ENCODE data around the gene TTYH3.

Gene TTYH3

GRCh38 chr7:2641406-2642393 lies 9.9 kb downstream of the TTYH3 start:
- TF ChIP-seq CTCF (IDR thresholded peaks at IDR 0.05), result no peak
- no peak for TF ChIP-seq ZFX (IDR thresholded peaks at IDR 0.05; ENCODE audit: borderline replicate concordance)
- no peak overlapping the region for H3K27ac ChIP-seq

- peak; percentile 86 for TF ChIP-seq CTCF (IDR thresholded peaks at IDR 0.05)
- TF ChIP-seq ZFX (IDR thresholded peaks at IDR 0.05; ENCODE audit: borderline replicate concordance), result no peak
- no peak overlapping the region for H3K27ac ChIP-seq
Observed at GRCh38 chr7:2643386-2644219, 11.8 kb downstream of the TTYH3 start.

GRCh38 chr7:2644220-2644561 lies 12.4 kb downstream of the TTYH3 start:
- H3K27ac ChIP-seq, result no peak overlapping the region
- TF ChIP-seq CTCF (IDR thresholded peaks at IDR 0.05) (no peak), ZFX (IDR thresholded peaks at IDR 0.05; ENCODE audit: borderline replicate concordance) (no peak)

GRCh38 chr7:2644562-2645273 lies 12.9 kb downstream of the TTYH3 start:
- TF ChIP-seq CTCF (IDR thresholded peaks at IDR 0.05), result no peak
- no peak for TF ChIP-seq ZFX (IDR thresholded peaks at IDR 0.05; ENCODE audit: borderline replicate concordance)
- H3K27ac ChIP-seq, result no peak overlapping the region

DNA sequence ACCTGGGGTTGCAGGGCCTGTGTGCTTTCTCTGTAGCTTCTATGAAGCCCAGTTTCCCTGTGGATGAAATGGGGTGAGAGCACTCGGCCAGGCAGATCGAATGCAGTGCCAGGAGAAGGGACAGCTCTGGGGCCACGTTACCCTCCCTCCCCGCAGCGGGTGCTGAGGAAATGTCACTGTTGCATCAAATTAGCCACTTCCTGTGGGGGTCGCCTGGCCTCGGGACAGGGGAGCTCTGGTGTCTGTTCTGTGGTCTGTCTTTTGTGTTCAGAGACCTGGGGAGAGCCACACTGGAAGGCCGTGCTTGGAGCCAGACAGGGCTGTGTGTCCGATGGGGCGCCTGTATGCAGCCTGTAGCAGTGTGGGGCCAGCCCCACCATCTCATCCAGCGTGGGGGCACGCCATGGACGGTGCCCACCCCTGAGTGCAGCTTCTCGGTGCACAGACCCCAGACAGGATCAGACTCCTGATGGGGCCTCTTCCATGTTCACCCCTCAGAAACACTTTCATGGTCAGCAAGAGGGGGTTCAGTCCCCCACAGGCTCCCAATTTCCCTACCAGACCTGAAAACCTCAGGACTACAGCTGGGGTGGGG lies 13.6 kb downstream of the TTYH3 start:
- TF ChIP-seq CTCF (IDR thresholded peaks at IDR 0.05) (no peak), ZFX (IDR thresholded peaks at IDR 0.05; ENCODE audit: borderline replicate concordance) (no peak)
- no peak overlapping the region for H3K27ac ChIP-seq

GRCh38 chr7:2646336-2646679 lies 14.5 kb downstream of the TTYH3 start:
- H3K27ac ChIP-seq, result peak overlapping the region; percentile 56
- TF ChIP-seq CTCF (IDR thresholded peaks at IDR 0.05) (no peak), ZFX (IDR thresholded peaks at IDR 0.05; ENCODE audit: borderline replicate concordance) (no peak)

All from 22Rv1 (cell line).